Skeletal muscle tissue (tissue), 4 donors: ENCODE results near the gene KYAT1. TPM values are rescaled to one million over a fixed set of nuclear protein-coding genes. Genes with fewer than 3 reads are reported as not detected.

Experiments
- H3K27ac ChIP-seq: one replicate; pipeline ENCODE4 v1.7.0; 2013; ENCODE audit warnings: mild to moderate bottlenecking, low read depth, low read length, inconsistent platforms
- H3K27me3 ChIP-seq, 3 donors: one replicate each; pipeline ENCODE4 v1.7.0; 2013; ENCODE audit warnings: low read length in 3 of 3; ENCODE audit not compliant: control insufficient read depth in 3 of 3, insufficient read depth in 3 of 3
- H3K36me3 ChIP-seq, 3 donors: one replicate each; pipeline ENCODE4 v1.7.0; 2013; ENCODE audit warnings: low read length in 3 of 3; ENCODE audit not compliant: control insufficient read depth in 3 of 3, insufficient read depth in 3 of 3
- H3K4me1 ChIP-seq, 3 donors: one replicate each; pipeline ENCODE4 v1.7.0; 2013; ENCODE audit warnings: low read length in 3 of 3, mild to moderate bottlenecking in 3 of 3; ENCODE audit not compliant: control insufficient read depth in 3 of 3, insufficient read depth in 3 of 3
- H3K4me3 ChIP-seq, 3 donors: one replicate each; pipeline ENCODE4 v1.7.0; 2013; ENCODE audit warnings: low read length in 3 of 3
- H3K9ac ChIP-seq, 3 donors: one replicate each; pipeline ENCODE4 v1.7.0; 2013; ENCODE audit warnings: low read length in 3 of 3, mild to moderate bottlenecking in 3 of 3, moderate library complexity in 2 of 3, low read depth in 1 of 3
- H3K9me3 ChIP-seq, 3 donors: one replicate each; pipeline ENCODE4 v1.7.0; 2013; ENCODE audit warnings: low read length in 3 of 3; ENCODE audit not compliant: control insufficient read depth in 3 of 3
- total RNA-seq: library from RNA; depleted of rRNA; stranded (reverse); fragments of >200 nt; gene quantifications from one replicate; pipeline ENCODE4 v1.2.3, GENCODE V29; 2014
- donor health status: Osteomylitis.

The KYAT1 gene
- total RNA-seq, 1 donor from 2014 or later, result 2.1 TPM

DNA sequence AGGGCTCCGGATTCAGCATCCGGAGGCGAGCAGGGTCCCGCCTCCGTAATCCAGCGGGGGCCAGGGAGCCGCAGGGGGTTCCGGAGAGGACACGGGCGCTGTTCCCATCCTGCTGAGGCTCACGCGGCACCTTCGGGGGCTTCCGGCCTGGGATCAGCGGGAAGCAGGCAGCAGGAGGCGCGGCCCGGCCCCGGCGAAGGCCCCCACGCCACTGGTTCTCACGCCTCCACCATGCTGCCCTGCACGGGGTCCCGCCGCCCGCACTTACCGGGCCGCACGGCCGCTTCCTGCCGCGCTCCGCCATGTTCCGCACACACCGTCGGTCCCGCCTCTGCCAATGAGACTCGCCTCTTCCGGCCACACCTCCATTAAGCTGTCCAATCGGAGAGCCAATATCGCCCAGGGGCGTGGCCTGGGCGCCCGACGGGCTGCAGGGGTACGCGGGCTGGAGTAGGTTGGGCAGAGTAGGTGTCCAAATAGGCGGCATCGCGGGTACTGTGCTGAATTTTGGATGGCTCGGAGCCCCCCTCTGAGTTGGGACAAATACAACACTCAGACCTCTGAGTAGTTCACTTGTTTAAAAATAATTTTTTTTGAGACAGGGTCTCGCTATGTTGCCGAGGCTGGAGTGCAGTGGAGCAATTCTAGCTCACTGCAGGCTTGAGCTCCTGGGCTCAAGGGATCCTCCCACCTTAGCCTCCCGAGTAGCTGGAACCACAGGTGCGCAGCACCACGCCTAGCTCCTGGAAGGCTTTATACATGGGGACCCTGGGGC, 52.1 kb downstream of the KYAT1 start, which contains the start of gene SPOUT1:
Gene SPOUT1 (minus strand): TSS at position 318 of the 775 bp plus-strand sequence. CDS start 14 bp downstream, at position 304.
- Histone ChIP-seq H3K4me1 (peaks cover 12 to 18% (median 15%) of the 10 kb centered on the region in 3 donors), H3K27ac (no peak within 1 kb of the TSS), H3K9ac (peak within 1 kb of the TSS; percentile 78 to 91 (median 87)), H3K9me3 (no peaks in the 10 kb centered on the region), H3K36me3 (peaks cover 27 to 28% (median 28%) of the 10 kb centered on the region in 3 donors), H3K27me3 (no peaks in the 10 kb centered on the region), H3K4me3 (peak within 1 kb of the TSS; percentile 82 to 89 (median 85))

DNA sequence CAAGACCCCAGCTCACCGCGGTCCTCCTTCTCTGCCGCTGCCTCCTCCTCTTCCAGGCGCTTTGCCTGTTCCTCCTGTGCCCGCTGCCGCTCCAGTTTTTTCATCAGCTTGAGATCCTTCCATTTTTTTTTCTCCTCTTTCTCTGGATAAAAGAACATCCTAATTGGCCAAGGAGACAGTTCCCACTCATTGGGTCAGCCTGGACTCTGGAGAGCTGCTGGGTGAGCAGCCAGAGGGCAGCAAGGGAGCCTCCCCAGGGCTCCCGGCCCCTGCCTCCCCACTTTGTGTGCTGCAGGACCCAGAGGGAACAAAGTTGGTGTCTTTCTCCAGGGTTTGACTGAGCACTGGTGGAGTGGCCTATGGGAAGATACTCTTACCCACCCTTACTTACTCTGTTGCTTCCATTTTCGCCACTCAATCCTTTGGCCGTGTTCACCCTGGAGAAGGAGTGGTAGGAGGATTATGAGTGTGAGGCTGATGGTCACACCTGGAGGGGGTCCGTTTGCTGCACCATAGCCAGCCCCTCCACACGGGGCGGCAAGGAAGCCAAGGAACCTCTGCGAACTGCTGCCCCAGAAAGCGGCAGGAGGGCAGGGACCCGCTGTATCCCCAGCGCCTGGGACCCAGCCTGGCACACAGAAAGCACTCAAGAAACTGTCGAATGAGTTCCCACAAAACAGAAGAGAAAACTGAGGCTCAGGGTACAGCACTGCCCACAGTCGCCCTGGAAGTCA, 52.9 kb downstream of the KYAT1 start:
- H3K27ac ChIP-seq, result no peak overlapping the region
- H3K36me3 ChIP-seq, result peaks cover 32 to 36% (median 36%) of the 10 kb centered on the region in 3 donors
- peak overlapping the region; percentile 78 to 91 (median 87) for H3K9ac ChIP-seq
- no peaks in the 10 kb centered on the region for H3K9me3 ChIP-seq
- no peaks in the 10 kb centered on the region for H3K27me3 ChIP-seq
- peaks cover 12 to 18% (median 15%) of the 10 kb centered on the region in 3 donors for H3K4me1 ChIP-seq
- peak overlapping the region; percentile 82 to 89 (median 85) for H3K4me3 ChIP-seq

DNA sequence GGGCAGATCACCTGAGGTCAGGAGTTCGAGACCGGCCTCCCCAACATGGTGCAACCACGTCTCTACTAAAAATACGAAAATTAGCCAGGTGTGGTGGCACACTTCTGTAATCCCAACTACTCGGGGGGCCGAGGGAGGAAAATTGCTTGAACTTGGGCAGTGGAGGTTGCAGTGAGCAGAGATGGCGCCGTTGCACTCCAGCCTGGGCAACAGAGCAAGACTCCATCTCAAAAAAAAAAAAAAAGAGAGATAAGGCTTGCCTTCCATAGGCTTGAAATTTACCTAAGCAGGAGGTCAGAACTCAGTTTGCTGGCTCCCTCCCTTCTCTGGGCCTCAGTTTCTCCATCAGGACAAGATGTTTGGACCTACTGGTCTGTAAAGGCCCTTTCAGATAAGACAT, 53.5 kb downstream of the KYAT1 start:
- Histone ChIP-seq H3K4me1 (peaks cover 12 to 18% (median 15%) of the 10 kb centered on the region in 3 donors), H3K27ac (no peak overlapping the region), H3K4me3 (no peak overlapping the region), H3K36me3 (peaks cover 35 to 40% (median 35%) of the 10 kb centered on the region in 3 donors), H3K27me3 (no peaks in the 10 kb centered on the region), H3K9ac (peak overlapping the region in 1 of 3 donors; percentile 78), H3K9me3 (no peaks in the 10 kb centered on the region)

DNA sequence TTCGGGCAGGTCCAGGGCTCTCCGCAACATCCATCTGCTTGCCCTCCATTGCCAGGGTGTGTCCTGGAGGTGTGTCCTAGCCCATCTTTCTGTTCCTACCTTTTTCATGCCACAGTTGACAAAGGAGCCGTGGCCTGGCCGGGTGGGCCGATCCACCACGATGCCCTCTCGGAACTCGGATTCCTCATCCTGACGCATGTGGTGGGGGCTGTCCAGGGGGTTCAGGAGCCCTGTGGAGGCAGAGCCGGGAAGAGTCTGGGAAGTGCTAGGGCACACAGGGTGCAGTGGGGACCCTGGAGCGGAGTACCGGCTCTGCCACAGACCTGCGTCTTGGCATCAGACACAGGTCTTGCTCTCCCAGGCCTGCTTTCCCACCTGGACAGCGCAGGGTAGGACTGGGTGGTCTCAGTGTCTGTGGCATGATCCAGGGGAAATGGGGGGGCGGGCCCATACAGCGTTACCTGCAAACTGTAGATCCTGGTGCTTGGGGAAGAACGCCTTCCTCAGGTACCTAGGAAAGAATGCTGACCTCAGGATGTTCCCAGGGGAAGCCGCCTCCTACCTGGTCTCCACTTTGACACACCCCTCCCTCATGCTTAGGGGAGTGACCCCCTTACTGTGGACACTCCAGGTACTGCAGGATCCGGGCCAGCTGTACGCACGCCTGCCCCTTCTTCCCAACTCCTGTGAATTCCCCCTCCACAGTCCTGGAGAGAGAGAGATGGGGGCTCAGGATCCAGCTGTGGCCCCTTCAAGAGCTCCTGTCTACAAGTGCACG, 55.6 kb downstream of the KYAT1 start:
- Histone ChIP-seq H3K27ac (no peak overlapping the region), H3K9me3 (no peaks in the 10 kb centered on the region), H3K9ac (no peak overlapping the region), H3K36me3 (peaks cover 46 to 55% (median 47%) of the 10 kb centered on the region in 3 donors), H3K4me1 (peaks cover 15 to 23% (median 17%) of the 10 kb centered on the region in 3 donors), H3K4me3 (no peak overlapping the region), H3K27me3 (no peaks in the 10 kb centered on the region)

DNA sequence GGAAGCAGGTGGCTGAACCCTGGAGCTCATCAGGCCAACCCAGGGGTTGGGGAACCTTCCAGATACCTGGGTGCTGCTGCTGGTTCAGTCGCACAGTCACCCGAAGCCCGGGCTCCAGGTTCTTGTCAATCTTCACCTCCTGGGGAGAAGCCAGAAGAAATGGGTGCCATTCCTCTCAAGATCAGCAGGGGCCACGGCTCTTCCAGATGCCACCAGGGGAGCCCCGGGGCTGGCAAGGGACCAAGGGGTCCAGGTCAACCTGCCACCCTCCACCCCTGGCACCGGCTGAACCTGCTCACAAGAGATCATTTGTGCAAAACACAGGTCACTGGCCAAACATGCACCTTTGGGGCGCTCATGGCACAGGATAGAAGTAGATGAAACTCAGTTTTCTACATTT, 56.8 kb downstream of the KYAT1 start:
- no peaks in the 10 kb centered on the region for H3K27me3 ChIP-seq
- H3K4me3 ChIP-seq, result no peak overlapping the region
- H3K4me1 ChIP-seq, result peaks cover 16 to 25% (median 18%) of the 10 kb centered on the region in 3 donors
- no peak overlapping the region for H3K27ac ChIP-seq
- no peak overlapping the region for H3K9ac ChIP-seq
- no peaks in the 10 kb centered on the region for H3K9me3 ChIP-seq
- H3K36me3 ChIP-seq, result peaks cover 50 to 58% (median 53%) of the 10 kb centered on the region in 3 donors

DNA sequence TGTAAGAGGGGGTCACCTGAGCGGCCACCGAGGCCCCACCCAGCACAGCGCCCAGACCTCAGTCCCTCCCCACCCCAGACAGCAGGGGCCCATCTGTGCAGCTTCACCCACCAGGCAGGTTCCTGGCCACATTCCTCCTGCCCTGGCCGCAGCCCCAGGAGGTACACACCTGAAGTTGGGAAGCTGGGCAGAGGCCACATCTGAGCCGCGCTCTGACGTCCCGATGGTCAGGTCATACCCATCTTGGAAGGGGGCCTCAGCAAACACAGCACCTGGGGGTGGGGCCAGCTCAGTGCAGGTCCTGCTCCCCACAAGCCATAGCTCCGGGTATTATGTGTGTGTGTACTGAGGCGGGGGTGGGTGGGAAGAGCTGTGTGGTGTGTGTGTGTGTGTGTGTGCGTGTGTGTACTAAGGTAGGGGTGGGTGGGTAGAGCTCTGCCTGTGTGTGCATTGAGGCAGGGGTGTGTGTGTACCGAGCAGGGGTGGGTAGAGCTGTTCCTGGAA, 57.8 kb downstream of the KYAT1 start:
- Histone ChIP-seq H3K4me1 (peaks cover 19 to 29% (median 23%) of the 10 kb centered on the region in 3 donors), H3K36me3 (peaks cover 50 to 58% (median 53%) of the 10 kb centered on the region in 3 donors), H3K4me3 (no peak overlapping the region), H3K27me3 (no peaks in the 10 kb centered on the region), H3K9ac (no peak overlapping the region), H3K9me3 (no peaks in the 10 kb centered on the region), H3K27ac (no peak overlapping the region)

DNA sequence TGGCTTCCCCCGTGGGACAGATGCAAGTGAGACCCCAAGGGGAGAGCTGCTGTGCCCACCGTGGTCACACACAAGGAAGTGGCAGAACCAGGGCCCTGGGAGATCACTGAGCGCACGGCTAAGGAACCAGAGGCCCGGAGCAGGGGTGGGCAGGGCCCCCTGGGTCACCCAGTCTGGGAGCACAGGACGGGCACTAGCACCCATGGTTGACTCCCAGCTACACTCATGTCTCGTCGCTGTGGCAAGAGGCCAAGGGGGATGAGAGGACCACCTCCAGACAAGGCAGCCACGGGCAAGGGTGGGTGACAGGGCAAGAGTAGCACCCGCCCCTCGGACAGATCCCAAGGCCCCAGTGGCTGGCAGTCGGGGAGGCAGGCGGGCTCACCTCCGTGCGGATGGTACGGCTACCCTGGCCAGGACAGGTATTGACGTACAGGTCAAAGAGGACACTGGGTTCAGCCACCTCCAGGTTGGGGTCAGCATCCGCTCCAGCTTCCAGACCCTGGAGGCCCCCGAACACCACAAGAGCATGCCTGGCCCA, 58.3 kb downstream of the KYAT1 start:
- peaks cover 13 to 24% (median 21%) of the 10 kb centered on the region in 3 donors for H3K4me1 ChIP-seq
- no peaks in the 10 kb centered on the region for H3K9me3 ChIP-seq
- no peak overlapping the region for H3K9ac ChIP-seq
- no peaks in the 10 kb centered on the region for H3K27me3 ChIP-seq
- no peak overlapping the region for H3K27ac ChIP-seq
- H3K36me3 ChIP-seq, result peaks cover 50 to 58% (median 53%) of the 10 kb centered on the region in 3 donors
- no peak overlapping the region for H3K4me3 ChIP-seq

DNA sequence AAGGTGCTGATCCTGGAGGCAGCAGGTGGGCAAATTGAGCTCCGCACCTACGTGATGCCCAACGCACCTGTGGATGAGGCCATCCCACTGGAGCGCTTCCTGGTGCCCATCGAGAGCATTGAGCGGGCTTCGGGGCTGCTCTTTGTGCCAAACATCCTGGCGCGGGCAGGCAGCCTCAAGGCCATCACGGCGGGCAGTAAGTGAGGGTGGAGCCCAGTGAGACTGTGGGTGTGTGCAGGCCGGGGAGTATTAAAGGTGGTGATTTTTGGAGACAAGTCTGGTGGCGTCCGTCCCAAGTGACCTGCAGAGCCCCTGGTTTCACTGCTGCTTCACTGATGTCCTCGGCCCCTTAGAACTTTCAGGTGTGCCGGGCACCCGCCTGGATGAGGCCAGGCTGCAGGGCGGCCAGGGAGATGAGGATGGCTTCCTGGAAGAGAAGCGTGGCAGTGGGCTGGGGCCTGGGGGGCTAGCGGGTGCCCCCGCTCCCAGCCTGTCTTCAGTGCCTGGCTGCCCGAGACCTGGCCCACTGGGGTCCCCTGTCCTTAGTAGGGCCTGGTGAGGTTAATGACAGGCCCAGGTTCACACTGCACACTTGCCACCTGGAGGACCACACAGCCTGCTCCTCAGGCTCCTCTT, 59.2 kb downstream of the KYAT1 start:
- no peaks in the 10 kb centered on the region for H3K27me3 ChIP-seq
- H3K9ac ChIP-seq, result no peak overlapping the region
- H3K27ac ChIP-seq, result no peak overlapping the region
- peaks cover 13 to 22% (median 21%) of the 10 kb centered on the region in 3 donors for H3K4me1 ChIP-seq
- peaks cover 50 to 58% (median 53%) of the 10 kb centered on the region in 3 donors for H3K36me3 ChIP-seq
- H3K4me3 ChIP-seq, result no peak overlapping the region
- H3K9me3 ChIP-seq, result no peaks in the 10 kb centered on the region
